Measurements from ENCODE around the gene USHBP1. TPM values are rescaled to one million over a fixed set of nuclear protein-coding genes. Genes with fewer than 3 reads are reported as not detected.
A peak's percentile ranks its signal among the peaks of the same experiment; 100 is the strongest.

The USHBP1 gene
- total and polyA plus RNA-seq, 2 of the 13 experiments (the other 11 are each of a cell fraction or from before 2014, with no cell fraction given) = 0.15 to 1.5 TPM

DNA sequence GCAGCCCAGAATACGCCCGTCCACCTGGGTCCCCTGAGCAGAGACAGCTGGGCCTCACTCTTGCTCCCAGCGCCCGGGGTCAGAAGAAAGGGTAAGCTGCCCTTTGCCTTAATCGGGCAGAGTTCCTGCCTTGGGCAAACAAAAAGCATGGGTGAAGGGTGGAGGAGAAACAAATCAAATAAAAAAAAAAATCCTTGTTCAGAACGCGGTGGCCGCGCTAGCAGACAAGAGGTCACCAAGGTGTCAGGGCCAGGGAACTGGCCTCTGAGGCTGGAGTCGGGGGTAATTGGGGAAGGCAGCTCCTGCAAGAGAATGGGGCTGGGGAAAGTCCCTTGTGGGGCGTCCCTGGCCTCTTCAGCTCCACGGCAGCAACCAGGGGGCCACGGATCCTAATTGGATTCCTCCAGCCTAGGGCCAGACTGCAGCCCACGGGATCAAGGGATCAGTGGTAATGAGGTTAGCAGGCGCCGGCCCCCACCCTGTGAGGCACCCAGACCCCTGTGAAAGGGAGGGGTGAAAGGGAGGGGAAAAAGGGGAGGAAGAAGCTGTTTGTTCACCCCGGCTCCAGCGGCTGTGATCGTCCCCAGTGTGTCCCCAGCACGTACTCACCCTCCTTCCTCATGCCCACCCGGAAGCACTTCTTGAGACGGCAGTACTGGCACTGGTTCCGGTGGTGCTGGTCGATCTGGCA, 24.3 kb downstream of the USHBP1 start (continued):
- TF ChIP-seq, protein P1, sequence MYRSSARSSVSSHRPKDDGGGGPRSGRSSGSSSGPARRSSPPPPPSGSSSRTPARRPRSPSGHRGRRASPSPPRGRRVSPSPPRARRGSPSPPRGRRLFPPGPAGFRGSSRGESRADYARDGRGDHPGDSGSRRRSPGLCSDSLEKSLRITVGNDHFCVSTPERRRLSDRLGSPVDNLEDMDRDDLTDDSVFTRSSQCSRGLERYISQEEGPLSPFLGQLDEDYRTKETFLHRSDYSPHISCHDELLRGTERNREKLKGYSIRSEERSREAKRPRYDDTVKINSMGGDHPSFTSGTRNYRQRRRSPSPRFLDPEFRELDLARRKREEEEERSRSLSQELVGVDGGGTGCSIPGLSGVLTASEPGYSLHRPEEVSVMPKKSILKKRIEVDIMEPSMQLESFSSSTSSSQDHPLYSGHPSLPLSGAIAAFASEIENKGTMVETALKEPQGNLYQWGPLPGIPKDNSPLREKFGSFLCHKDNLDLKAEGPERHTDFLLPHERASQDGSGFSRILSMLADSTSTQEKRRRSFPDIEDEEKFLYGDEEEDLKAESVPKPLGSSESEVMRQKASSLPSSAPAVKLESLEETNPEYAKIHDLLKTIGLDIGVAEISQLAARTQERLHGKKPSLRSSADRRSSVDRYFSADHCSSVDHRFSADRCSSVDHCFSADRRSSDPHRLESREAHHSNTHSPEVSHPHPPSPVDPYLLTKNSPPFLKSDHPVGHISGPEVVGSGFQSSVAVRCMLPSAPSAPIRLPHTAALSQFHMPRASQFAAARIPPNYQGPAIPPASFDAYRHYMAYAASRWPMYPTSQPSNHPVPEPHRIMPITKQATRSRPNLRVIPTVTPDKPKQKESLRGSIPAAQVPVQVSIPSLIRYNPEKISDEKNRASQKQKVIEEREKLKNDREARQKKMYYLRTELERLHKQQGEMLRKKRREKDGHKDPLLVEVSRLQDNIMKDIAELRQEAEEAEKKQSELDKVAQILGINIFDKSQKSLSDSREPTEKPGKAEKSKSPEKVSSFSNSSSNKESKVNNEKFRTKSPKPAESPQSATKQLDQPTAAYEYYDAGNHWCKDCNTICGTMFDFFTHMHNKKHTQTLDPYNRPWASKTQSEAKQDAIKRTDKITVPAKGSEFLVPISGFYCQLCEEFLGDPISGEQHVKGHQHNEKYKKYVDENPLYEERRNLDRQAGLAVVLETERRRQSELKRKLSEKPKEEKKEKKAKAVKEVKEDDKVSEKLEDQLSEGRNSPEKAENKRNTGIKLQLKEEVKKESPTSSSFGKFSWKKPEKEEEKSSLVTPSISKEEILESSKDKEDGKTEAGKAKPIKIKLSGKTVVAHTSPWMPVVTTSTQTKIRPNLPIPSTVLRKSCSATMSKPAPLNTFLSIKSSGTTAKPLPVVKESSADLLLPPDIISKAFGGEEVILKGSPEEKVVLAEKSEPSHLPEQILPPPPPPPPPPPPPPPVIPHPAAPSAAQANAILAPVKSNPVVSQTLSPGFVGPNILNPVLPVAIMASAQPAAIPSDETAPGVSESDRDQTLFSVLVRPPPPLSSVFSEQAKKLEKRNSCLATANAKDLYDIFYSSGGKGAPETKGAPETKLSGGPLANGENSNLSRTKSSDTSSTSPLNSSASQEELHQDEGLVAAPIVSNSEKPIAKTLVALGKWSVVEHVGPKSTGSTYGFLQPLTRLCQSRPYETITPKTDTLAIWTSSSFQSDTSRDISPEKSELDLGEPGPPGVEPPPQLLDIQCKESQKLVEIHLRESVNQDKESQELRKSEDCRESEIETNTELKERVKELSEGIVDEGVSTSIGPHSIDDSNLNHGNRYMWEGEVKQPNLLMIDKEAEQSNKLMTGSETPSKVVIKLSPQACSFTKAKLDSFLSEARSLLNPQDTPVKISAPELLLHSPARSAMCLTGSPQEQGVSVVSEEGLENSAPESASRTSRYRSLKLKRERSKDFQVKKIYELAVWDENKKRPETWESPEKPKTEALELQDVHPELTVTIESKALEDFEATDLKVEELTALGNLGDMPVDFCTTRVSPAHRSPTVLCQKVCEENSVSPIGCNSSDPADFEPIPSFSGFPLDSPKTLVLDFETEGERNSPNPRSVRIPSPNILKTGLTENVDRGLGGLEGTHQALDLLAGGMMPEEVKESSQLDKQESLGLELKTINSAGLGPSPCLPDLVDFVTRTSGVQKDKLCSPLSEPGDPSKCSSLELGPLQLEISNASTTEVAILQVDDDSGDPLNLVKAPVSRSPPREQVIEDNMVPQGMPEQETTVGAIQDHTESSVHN (CRISPR knock-in tag; IDR thresholded peaks at IDR 0.05) = no peak
- TF ChIP-seq MEIS1 (CRISPR knock-in tag; IDR thresholded peaks at IDR 0.05; ENCODE audit: borderline replicate concordance) (no peak), ADNP (CRISPR knock-in tag; IDR thresholded peaks at IDR 0.05) (no peak), ZNF160 (CRISPR knock-in tag; IDR thresholded peaks at IDR 0.05) (no peak), ZNF260 (CRISPR knock-in tag; IDR thresholded peaks at IDR 0.05; ENCODE audit: borderline replicate concordance, low read depth) (no peak), NPAS2 (CRISPR knock-in tag; IDR thresholded peaks at IDR 0.05; ENCODE audit: borderline replicate concordance) (no peak), BHLHE40 (IDR thresholded peaks at IDR 0.05; ENCODE audit: low read length) (no peak), ZNF7 (CRISPR knock-in tag; IDR thresholded peaks at IDR 0.05) (no peak), PCBP2 (optimal IDR thresholded peaks at IDR 0.05; ENCODE audit: low read depth, low read length, poor library complexity, severe bottlenecking) (peak; percentile 17), ZNF414 (CRISPR knock-in tag; IDR thresholded peaks at IDR 0.05) (0 out of 2 replicates have a peak, but pooled peaks have one; percentile 29), U2AF1 (optimal IDR thresholded peaks at IDR 0.05; ENCODE audit: low read depth, low read length) (no peak), ZNF660 (CRISPR knock-in tag; IDR thresholded peaks at IDR 0.05; ENCODE audit: borderline replicate concordance, low read depth) (no peak), ASH2L (IDR thresholded peaks at IDR 0.05; ENCODE audit: insufficient read length, low read depth, low read length) (peak; percentile 55), MTF1 (CRISPR knock-in tag; IDR thresholded peaks at IDR 0.05) (no peak), DR1 (CRISPR knock-in tag; IDR thresholded peaks at IDR 0.05) (no peak), ZNF781 (CRISPR knock-in tag; IDR thresholded peaks at IDR 0.05; ENCODE audit: borderline replicate concordance, not compliant biosample characterization) (no peak), ZNF709 (CRISPR knock-in tag; IDR thresholded peaks at IDR 0.05) (0 out of 2 replicates have a peak, but pooled peaks have one; percentile 29), CHD2 (IDR thresholded peaks at IDR 0.05; ENCODE audit: low read depth, low read length) (no peak), ZKSCAN8 (CRISPR knock-in tag; IDR thresholded peaks at IDR 0.05; ENCODE audit: borderline replicate concordance) (peak; percentile 70; the same call in 1 of the 2 replicates)
- TF ChIP-seq, protein P2, sequence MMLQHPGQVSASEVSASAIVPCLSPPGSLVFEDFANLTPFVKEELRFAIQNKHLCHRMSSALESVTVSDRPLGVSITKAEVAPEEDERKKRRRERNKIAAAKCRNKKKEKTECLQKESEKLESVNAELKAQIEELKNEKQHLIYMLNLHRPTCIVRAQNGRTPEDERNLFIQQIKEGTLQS (CRISPR knock-in tag; IDR thresholded peaks at IDR 0.05) = no peak

All from HepG2 (cell line).